GM21423 (cell line): ENCODE results near the gene ATP6V0B.

Source experiments
- ATAC-seq: cut with Tn5 transposase; IDR thresholded peaks from one replicate; pipeline ENCODE4 v1.9.1; 2021; ENCODE audit warnings: mild to moderate bottlenecking, moderate library complexity; ENCODE audit not compliant: unreplicated experiment

Gene ATP6V0B

GRCh38 chr1:43968348-43968948 is 6.3 kb upstream of the ATP6V0B start:
- no peak for ATAC-seq

DNA sequence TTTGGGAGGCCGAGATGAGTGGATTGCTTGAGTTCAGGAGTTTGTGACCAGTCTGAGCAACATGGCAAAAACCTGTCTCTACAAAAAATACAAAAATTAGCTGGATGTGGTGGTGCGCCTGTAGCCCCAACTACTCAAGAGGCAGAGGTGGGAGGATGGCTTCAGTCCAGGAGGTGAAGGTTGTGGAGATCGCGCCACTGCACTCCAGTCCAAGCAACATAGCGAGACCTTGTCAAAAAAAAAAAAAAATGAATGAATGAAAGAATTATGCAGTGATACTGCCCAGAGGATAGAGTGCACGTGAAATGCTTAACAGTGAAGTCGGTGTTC is 5.4 kb upstream of the ATP6V0B start:
- ATAC-seq: no peak

DNA sequence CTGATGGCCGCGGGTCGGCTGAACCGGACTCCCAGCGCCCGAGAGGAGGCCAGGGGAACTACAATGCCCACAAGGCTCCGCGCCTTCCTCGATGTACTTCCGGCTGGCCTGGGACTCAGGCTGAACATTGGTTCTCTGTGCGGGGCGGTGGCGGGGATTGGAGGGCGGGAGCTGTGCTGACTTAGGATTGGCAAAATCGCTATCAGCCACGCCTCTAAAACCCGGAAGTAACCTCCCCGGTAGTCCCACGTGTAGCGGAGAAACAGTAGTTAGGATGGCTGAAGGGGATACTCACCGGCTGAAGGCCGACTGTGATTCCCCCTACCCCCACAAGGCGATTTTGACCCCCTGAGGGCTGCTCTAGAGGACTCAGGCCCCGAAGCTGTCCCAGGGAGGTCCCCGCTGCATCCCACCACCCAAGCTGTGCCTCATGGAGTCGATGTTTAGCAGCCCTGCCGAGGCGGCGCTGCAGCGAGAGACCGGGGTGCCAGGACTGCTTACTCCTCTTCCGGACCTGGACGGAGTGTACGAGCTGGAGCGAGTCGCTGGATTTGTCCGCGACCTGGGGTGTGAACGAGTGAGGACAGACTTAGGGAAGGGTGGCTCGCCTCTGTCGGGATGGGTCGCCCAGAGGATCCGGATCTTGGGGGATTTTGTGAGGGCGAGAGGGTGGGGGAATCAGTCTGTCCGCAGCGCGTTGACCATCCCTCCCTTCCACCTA is 4.9 kb upstream of the ATP6V0B start, which contains the start of gene DPH2:
Gene DPH2, plus strand, starts transcription at position 265 of the 721 bp plus-strand sequence. Its CDS starts 166 bp downstream, at position 431.
- ATAC-seq: peak; percentile 80

- ATAC-seq: no peak
Measured at GRCh38 chr1:43970502-43970901, 4.3 kb upstream of the ATP6V0B start.

DNA sequence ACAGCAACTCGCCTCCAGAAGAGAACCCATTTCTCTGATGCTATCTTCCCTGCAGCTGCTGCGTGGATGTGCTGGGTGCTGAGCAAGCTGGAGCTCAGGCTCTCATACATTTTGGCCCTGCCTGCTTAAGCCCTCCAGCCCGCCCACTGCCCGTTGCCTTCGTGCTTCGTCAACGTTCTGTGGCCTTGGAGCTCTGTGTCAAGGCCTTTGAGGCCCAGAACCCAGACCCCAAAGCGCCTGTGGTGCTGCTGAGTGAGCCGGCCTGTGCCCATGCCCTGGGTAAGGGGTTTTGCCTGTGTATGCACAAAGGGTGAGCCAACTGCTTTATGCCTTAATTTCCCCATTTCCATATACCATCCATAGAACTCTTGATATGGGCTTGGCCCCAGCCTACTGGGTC is 3.8 kb upstream of the ATP6V0B start:
- ATAC-seq: no peak

DNA sequence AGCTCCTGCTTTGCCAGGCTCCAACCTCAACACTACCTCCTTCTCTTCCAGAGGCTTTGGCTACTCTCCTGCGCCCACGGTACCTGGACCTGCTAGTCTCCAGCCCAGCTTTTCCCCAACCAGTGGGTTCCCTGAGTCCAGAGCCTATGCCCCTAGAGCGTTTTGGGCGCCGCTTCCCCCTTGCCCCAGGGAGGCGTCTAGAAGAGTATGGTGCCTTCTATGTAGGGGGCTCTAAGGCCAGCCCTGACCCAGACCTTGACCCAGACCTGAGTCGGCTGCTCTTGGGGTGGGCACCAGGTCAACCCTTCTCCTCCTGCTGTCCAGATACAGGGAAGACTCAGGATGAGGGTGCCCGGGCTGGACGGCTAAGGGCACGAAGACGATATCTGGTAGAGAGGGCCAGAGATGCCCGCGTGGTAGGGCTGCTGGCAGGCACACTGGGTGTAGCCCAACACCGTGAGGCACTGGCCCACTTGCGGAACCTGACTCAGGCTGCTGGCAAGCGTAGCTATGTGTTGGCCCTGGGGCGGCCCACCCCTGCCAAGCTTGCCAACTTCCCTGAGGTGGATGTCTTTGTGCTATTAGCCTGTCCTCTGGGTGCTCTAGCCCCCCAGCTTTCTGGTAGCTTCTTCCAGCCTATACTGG is 3.3 kb upstream of the ATP6V0B start:
- no peak for ATAC-seq

GRCh38 chr1:43973981-43974442 is 748 bp upstream of the ATP6V0B start:
- no peak for ATAC-seq

GRCh38 chr1:43975249-43975961 is 645 bp downstream of the ATP6V0B start:
- ATAC-seq: peak; percentile 0

GRCh38 chr1:43976045-43976444 is 1.3 kb downstream of the ATP6V0B start:
- ATAC-seq: no peak

DNA sequence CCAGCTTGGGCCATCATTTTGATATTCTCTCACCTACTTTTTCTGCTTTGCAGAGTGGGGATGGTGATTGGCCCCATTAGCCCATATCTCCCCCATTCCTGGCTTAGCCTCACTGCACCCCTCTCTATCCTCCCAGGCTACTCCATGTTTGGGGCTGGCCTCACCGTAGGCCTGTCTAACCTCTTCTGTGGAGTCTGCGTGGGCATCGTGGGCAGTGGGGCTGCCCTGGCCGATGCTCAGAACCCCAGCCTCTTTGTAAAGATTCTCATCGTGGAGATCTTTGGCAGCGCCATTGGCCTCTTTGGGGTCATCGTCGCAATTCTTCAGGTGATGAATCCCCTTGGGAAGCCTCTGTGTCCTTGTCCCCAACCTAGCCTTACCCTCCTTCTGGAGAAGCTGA is 2.1 kb downstream of the ATP6V0B start:
- ATAC-seq: no peak

- ATAC-seq: no peak
Measured at GRCh38 chr1:43977376-43978263, 2.9 kb downstream of the ATP6V0B start.

GRCh38 chr1:43978264-43978550 is 3.4 kb downstream of the ATP6V0B start:
- ATAC-seq: no peak

- ATAC-seq: no peak
Measured at GRCh38 chr1:43978551-43979260, 3.9 kb downstream of the ATP6V0B start, which contains the start of gene B4GALT2. Gene B4GALT2, plus strand, starts transcription at chr1:43979210. Its CDS starts 1,951 bp downstream, at chr1:43981161.

- no peak for ATAC-seq
Measured at GRCh38 chr1:43979261-43979527, 4.4 kb downstream of the ATP6V0B start.

DNA sequence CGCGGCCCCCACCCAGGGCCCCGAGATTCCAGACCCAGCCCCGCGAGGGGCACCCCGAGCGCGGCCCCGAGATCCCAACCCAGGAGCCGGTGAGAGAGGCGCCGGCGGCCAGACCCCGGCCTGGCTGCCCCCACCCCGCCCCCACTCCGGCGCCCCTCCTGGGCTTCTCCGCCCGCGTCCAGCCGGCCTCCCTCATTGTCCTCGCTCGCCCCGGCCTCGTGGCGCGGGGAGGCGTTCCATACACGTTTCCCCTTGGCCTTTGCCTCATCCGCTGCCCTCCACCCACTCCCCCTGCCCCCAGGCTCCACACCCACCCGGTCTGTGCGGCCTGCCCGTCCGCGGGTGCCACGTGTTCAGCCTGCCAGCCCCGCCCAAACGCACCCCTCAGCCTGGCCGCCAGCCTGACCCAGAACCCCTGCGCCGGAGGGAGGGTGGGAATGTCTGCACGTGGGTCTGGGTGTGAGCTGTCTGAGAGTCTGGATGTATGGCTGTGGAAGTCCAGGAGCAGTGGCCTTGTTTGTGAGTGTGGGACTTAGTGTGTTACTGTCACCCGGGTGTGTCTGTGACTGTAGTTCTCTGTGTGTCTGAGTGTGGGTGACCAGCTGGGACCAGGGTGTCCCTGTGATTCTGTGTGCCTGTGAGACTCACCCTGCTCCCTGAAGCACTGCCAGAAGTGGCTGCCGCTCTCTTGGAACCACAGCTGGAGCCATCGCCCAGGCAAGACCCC is 4.9 kb downstream of the ATP6V0B start:
- ATAC-seq: no peak

DNA sequence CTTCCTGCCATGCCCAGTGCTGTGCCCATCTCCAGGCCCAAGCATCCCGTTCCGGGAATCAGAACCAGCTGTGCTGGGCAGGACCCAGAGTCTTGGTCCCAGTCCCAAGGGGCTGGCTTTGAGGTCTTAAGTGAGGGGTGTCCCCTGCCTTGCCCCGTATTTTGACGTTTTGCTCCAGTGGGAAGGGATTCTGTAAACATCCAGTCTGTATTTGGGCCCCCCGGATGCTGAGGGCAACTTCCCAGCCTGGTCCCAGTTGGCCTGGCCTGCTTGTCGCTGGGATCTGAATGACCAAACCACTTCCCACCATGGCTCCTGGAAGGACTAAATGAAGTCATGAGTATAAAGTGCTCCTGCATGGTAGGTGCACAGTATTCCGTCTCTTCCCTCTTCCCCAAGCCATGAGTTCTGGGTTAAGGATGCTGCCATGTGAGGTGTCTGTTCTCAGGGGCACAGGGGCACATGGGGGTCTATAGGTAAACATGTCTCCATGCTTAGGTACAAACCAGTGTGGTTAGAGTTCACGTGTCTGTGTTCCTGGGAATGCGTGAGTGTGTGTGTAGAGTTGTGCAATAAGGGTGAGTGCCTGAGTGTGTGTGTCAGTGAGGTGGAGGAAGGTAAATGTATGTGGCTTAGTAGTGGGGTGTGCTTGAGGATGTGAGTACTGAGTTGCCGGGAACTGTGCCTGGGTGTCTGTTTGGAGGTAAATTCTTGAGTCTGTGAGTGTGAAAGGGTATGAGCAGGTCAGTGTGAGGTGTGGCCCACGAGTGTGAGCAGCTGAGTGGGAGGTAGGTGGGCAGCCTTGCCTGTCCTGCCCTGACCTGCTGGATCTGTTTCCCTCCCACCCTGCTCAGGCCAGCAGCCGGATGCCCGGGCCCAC is 5.7 kb downstream of the ATP6V0B start:
- no peak for ATAC-seq

GRCh38 chr1:43981135-43981491 is 6.4 kb downstream of the ATP6V0B start:
- no peak for ATAC-seq

GRCh38 chr1:43981636-43982035 is 6.9 kb downstream of the ATP6V0B start:
- ATAC-seq: no peak

DNA sequence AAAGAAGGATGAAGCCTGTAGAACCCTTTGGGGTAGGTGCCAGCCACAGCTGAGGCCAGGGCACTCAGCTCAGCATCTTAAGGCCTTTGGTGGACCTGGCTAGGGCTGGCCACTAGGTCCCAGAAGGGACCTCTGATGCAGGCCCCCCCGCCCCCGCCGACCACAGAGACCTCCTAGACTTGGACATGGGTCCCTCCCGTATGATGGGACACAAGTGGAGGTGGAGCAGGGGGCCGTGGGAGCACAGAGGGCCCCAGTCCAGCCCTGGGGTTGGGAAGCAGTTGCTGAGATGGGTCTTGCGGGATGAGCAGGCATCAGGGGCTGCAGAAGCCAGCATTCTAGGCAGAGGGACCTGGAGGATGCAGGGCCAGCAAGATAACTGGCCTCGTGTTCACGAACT is 7.5 kb downstream of the ATP6V0B start:
- no peak for ATAC-seq
